Esophagus muscularis mucosa (tissue), 3 donors: Measurements from ENCODE around the gene RPL39.

ENCODE experiments used
- CTCF ChIP-seq, 3 experiments: fragments of 200-600 bp in 2 of 3; fragments of 450-650 bp in 1 of 3; sonication (generic) in 2 of 3; IDR thresholded peaks; one replicate each; pipeline ENCODE4 v1.5.1; 2017 to 2019; ENCODE audit warnings: antibody characterized with exemption in 3 of 3, mild to moderate bottlenecking in 2 of 3, moderate library complexity in 1 of 3
- POLR2A ChIP-seq: fragments of 450-650 bp; IDR thresholded peaks from one replicate; pipeline ENCODE4 v1.6.1; 2017; ENCODE audit warnings: antibody characterized with exemption, moderate library complexity, mild to moderate bottlenecking, low read depth

DNA sequence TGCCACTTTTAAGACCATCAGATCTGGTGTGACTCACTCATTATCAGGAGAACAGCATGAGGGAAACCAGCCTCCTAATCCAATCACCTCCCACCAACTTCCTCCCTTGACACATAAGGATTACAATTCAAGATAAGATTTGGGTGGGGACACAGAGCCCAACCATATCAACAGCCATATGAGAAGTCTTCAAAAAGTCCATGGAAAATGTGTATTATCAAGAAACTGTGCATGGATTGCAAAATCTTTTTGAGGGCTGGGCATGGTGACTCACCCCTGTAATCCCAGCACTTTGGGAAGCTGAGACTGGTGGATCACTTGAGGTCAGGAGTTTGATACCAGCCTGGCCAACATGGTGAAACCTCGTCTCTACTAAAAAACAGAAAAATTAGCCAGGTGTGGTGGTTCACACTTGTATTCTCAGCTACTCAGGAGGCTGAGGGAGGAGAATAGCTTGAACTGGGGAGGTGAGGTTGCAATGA lies 17.8 kb upstream of the RPL39 start:
- TF ChIP-seq CTCF (IDR thresholded peaks at IDR 0.05) (no peak), POLR2A (no peak)
